Panc1 (cell line): Measurements from ENCODE around the gene LONP2. TPM values are rescaled to one million over a fixed set of nuclear protein-coding genes. Genes with fewer than 3 reads are reported as not detected.

Source experiments
- ATAC-seq: fragments of 200-7000 bp; cut with Tn5 transposase; 2 replicates; pipeline ENCODE4 v1.9.1; 2020; ENCODE audit warnings: mild to moderate bottlenecking, moderate library complexity
- BruUV-seq: library from RNA; stranded (reverse); fragments of 400-500 nt; replicated peaks from 2 replicates; lab custom pipeline; 2021; lab: Mats Ljungman, UMichigan
- CTCF ChIA-PET: fragments of 300-600 bp; sonication (Branson Sonifier 250); formaldehyde crosslinking; loops from one replicate; lab custom pipeline; 2022; ENCODE audit warnings: antibody characterized with exemption; lab: Charles Lee
- POLR2A ChIA-PET: fragments of 300-600 bp; sonication (Branson Sonifier 250); formaldehyde crosslinking; loops from one replicate; lab custom pipeline; 2022; ENCODE audit warnings: antibody characterized with exemption; lab: Charles Lee
- DNase-seq: peaks from one replicate; pipeline ENCODE4 v3.0.0-alpha.2; 2010; ENCODE audit warnings: low read depth, low spot score
- H3K27ac ChIP-seq: 2 replicates; pipeline ENCODE4 v1.5.1; 2011; ENCODE audit warnings: mild to moderate bottlenecking, low read length, inconsistent platforms
- H3K27me3 ChIP-seq: fragments of 200-500 bp; sonication (Bioruptor generic); 2 replicates; pipeline ENCODE4 v1.6.0; 2014; ENCODE audit warnings: low read length, inconsistent platforms; ENCODE audit not compliant: control insufficient read depth, insufficient read depth
- H3K36me3 ChIP-seq: fragments of 200-500 bp; sonication (Bioruptor generic); 2 replicates; pipeline ENCODE4 v1.5.1; 2014; ENCODE audit warnings: inconsistent platforms, mild to moderate bottlenecking, low read length, moderate library complexity; ENCODE audit not compliant: control insufficient read depth, insufficient read depth
- H3K4me1 ChIP-seq: 2 replicates; pipeline ENCODE4 v1.5.1; 2011; ENCODE audit warnings: inconsistent platforms, mild to moderate bottlenecking, low read length, moderate library complexity; ENCODE audit not compliant: control insufficient read depth, insufficient read depth
- H3K4me3 ChIP-seq, 2 experiments: 2 replicates each; pipeline ENCODE4 v1.5.1; 2011 to 2012; ENCODE audit warnings: low read depth in 2 of 2, low read length in 2 of 2, mild to moderate bottlenecking in 2 of 2, inconsistent platforms in 1 of 2, moderate library complexity in 1 of 2
- H3K9me3 ChIP-seq: fragments of 200-500 bp; sonication (Bioruptor generic); 2 replicates; pipeline ENCODE4 v1.5.1; 2014; ENCODE audit warnings: low read depth, mild to moderate bottlenecking, inconsistent platforms, low read length, moderate library complexity; ENCODE audit not compliant: control insufficient read depth, insufficient read depth
- POLR2AphosphoS5 ChIP-seq: IDR thresholded peaks from 2 replicates; pipeline ENCODE4 v1.6.1; 2012; ENCODE audit warnings: mild to moderate bottlenecking, low read depth, low read length, moderate library complexity
- SIN3A ChIP-seq: IDR thresholded peaks from 2 replicates; pipeline ENCODE4 v1.6.1; 2012; ENCODE audit warnings: low read depth, mild to moderate bottlenecking, low read length, moderate library complexity, borderline replicate concordance; ENCODE audit not compliant: insufficient read depth
- TCF7L2 ChIP-seq: IDR thresholded peaks from 2 replicates; pipeline ENCODE4 v1.6.1; 2011; ENCODE audit warnings: mild to moderate bottlenecking, low read depth, low read length, inconsistent platforms
- in situ Hi-C: cut with HindIII; loops from 2 replicates; pipeline ENCODE4 v1.10.0; 2016; ENCODE audit warnings: low sequenced_read_pairs, low pct_unique_long_range_greater_than_20kb
- intact Hi-C: fragments of 100-400 bp; cut with micrococcal nuclease; formaldehyde crosslinking; loops from one replicate; pipeline ENCODE4 v1.10.0; 2022; ENCODE audit not compliant: unreplicated experiment
- total RNA-seq: library from RNA; stranded (reverse); gene quantifications from one replicate; pipeline ENCODE4 v1.2.1, GENCODE V29; 2021; ENCODE audit not compliant: unreplicated experiment
- TF ChIP-seq, protein P1 (sequence below): fragments of 450-650 bp; IDR thresholded peaks from 2 replicates; pipeline ENCODE4 v1.5.1; 2017; ENCODE audit warnings: mild to moderate bottlenecking
- TF ChIP-seq, protein P2 (sequence below), 2 experiments: IDR thresholded peaks; 2 replicates each; pipeline ENCODE4 v1.6.1; 2011 to 2012; ENCODE audit warnings: low read depth in 2 of 2, control low read depth in 1 of 2, low read length in 1 of 2, mild to moderate bottlenecking in 1 of 2, moderate library complexity in 1 of 2; ENCODE audit not compliant: insufficient read depth in 1 of 2

The LONP2 gene
- total RNA-seq, 1 experiment from 2014 or later = 22.9 TPM

DNA sequence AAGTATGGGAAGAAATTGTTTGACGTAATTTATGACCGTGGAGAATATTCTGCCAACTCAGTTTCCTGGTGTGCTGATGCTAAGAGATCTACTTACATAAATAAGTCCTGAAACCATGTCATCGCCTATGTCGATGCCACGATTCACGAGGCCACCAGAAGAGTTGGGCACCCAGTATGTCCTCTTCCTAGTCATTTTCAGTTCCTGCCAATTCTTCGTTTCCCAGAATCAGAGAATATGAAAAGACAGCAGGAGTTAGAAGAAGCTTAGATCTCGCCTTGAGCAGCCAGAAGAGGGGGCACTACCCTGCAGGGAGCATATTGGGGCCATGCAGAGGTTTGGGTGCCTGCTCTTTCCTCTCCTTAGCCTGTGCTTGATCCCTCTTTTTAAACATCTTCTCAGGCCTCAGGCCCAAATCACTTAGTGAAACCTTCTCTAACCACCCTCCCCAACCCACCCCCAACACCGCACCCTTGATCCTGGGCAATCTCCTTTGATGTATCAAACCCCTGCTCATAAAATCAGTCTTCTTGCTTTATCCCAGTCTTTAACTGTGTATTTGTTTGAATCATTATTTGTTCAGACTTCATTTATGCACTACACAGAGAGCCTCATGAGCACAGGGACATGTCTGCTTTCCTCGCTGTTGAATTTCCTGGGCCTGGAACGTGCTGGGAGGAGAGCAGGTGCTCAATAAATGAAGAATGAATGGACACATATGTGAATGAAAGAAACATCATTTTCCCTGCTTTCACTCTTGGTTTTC is 12.2 kb upstream of the LONP2 start:
- no peaks in the 10 kb centered on the region for H3K27me3 ChIP-seq
- CTCF ChIA-PET = interaction anchor here (1.0 kb wide), 1 partner anchor 20 kb away, joined by 7 read pairs; no protein-coding TSS in a partner anchor
- no peaks in the 10 kb centered on the region for H3K4me1 ChIP-seq
- H3K27ac ChIP-seq = no peak overlapping the region
- TF ChIP-seq POLR2AphosphoS5 (no peak), TCF7L2 (no peak), SIN3A (no peak)
- TF ChIP-seq, protein P1, sequence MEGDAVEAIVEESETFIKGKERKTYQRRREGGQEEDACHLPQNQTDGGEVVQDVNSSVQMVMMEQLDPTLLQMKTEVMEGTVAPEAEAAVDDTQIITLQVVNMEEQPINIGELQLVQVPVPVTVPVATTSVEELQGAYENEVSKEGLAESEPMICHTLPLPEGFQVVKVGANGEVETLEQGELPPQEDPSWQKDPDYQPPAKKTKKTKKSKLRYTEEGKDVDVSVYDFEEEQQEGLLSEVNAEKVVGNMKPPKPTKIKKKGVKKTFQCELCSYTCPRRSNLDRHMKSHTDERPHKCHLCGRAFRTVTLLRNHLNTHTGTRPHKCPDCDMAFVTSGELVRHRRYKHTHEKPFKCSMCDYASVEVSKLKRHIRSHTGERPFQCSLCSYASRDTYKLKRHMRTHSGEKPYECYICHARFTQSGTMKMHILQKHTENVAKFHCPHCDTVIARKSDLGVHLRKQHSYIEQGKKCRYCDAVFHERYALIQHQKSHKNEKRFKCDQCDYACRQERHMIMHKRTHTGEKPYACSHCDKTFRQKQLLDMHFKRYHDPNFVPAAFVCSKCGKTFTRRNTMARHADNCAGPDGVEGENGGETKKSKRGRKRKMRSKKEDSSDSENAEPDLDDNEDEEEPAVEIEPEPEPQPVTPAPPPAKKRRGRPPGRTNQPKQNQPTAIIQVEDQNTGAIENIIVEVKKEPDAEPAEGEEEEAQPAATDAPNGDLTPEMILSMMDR = peak; percentile 59
- TF ChIP-seq, protein P2, sequence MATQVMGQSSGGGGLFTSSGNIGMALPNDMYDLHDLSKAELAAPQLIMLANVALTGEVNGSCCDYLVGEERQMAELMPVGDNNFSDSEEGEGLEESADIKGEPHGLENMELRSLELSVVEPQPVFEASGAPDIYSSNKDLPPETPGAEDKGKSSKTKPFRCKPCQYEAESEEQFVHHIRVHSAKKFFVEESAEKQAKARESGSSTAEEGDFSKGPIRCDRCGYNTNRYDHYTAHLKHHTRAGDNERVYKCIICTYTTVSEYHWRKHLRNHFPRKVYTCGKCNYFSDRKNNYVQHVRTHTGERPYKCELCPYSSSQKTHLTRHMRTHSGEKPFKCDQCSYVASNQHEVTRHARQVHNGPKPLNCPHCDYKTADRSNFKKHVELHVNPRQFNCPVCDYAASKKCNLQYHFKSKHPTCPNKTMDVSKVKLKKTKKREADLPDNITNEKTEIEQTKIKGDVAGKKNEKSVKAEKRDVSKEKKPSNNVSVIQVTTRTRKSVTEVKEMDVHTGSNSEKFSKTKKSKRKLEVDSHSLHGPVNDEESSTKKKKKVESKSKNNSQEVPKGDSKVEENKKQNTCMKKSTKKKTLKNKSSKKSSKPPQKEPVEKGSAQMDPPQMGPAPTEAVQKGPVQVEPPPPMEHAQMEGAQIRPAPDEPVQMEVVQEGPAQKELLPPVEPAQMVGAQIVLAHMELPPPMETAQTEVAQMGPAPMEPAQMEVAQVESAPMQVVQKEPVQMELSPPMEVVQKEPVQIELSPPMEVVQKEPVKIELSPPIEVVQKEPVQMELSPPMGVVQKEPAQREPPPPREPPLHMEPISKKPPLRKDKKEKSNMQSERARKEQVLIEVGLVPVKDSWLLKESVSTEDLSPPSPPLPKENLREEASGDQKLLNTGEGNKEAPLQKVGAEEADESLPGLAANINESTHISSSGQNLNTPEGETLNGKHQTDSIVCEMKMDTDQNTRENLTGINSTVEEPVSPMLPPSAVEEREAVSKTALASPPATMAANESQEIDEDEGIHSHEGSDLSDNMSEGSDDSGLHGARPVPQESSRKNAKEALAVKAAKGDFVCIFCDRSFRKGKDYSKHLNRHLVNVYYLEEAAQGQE (IDR thresholded peaks at IDR 0.05; ENCODE audit: insufficient read depth in 1 of 2, low read depth in 2 of 2, low read length in 1 of 2) = no peak
- POLR2A ChIA-PET = no interaction called here
- in situ Hi-C loops (no loop called here), intact Hi-C loops (no loop called here)
- peak; percentile 24 for DNase-seq
- no peaks in the 10 kb centered on the region for H3K9me3 ChIP-seq
- H3K36me3 ChIP-seq = no peaks in the 10 kb centered on the region
- H3K4me3 ChIP-seq = no peak overlapping the region
- ATAC-seq = peak; percentile 74
- no TSS peak for BruUV-seq

DNA sequence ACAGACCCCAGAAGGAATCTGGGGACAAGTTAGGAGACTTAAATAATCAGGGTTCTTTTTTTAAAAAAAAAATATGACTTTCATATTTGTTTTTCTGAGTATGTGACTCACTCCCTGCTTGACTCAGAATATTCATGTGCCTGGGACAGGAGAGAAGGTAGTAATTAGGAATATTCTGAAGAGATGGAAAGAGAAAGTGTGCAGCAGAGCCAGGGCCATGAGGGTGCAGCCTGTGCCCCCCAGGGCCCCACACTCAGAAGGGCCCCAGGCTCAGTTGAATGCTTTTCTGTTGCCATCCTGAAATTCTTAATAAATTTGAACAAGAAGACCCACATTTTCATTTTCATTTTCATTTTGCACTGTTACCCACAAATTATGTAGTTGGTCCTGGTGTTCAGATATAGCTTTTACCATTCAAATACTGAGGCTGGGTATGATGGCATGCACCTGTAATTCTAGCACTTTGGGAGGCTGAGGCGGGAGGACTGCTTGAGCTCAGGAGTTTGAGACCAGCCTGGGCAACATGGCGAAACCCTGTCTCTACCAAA is 11.5 kb upstream of the LONP2 start:
- ATAC-seq (no peak), DNase-seq (no peak)
- Histone ChIP-seq H3K9me3 (no peaks in the 10 kb centered on the region), H3K27me3 (no peaks in the 10 kb centered on the region), H3K4me1 (no peaks in the 10 kb centered on the region), H3K4me3 (no peak overlapping the region), H3K36me3 (no peaks in the 10 kb centered on the region), H3K27ac (no peak overlapping the region)
- in situ Hi-C loops = no loop called here
- intact Hi-C loops = no loop called here
- TF ChIP-seq, protein P2 (IDR thresholded peaks at IDR 0.05; ENCODE audit: insufficient read depth in 1 of 2, low read depth in 2 of 2, low read length in 1 of 2) = no peak
- TF ChIP-seq, protein P1 = no peak
- TF ChIP-seq SIN3A = no peak
- TF ChIP-seq TCF7L2 = no peak
- no peak for TF ChIP-seq POLR2AphosphoS5
- ChIA-PET CTCF (no interaction called here), POLR2A (no interaction called here)
- no TSS peak for BruUV-seq
